ENCODE measurements around the gene MCU. TPM values are rescaled to one million over a fixed set of nuclear protein-coding genes. Genes with fewer than 3 reads are reported as not detected.
"Not testable (repeated sequence)": the region's sequence is repeated elsewhere in the genome, so short reads cannot be mapped to it uniquely, and the experiment has no call there.

MCU gene
- total and polyA plus RNA-seq, 2 experiments from 2014 or later: 31.6 to 41.7 TPM

DNA sequence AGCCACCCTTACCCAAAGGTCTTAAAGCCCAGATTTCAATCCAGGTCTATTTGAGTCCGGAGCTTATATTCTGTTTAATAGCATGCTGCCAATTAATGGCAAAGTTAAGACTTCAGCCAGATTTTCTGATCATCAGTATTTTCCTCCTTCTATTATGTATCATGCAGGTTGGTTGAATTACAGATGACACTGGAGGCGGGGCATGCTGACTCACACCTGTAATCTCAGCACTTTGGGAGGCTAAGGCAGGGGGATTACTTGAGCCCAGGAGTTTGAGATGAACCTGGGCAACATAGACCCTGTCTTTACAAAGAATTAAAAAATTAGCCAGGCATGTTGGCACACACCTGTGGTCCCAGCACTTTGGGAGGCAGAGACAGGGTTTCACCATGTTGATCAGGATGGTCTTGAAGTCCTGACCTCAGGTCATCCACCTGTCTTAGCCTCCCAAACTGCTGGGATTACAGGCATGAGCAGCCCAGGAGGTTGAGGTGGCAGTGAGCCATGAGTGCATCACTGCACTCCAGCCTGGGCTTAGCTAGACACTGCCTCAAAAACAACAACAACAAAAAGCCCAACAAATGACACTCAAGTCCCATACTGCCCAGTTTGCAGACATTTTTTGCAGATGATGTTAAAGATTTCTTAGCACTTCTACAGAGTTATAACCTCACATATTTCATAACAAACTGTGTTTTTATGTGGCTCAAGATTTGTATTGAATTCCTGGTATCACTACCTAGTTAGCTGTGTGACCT lies 62.5 kb downstream of the MCU start:
- Histone ChIP-seq H3K4me3 (no peak overlapping the region), H3K4me1 (ENCODE audit: insufficient read depth) (peaks cover 5% of the 10 kb centered on the region), H3K27ac (no peak overlapping the region), H2AFZ (no peak overlapping the region), H3K36me3 (replicated peaks; ENCODE audit: insufficient read depth, low read depth) (no peaks in the 10 kb centered on the region), H3K9me3 (ENCODE audit: low read depth) (no peaks in the 10 kb centered on the region), H3K27me3 (no peaks in the 10 kb centered on the region), H3K9me2 (replicated peaks; ENCODE audit: insufficient read depth) (no peaks in the 10 kb centered on the region), H3K4me2 (no peak overlapping the region), H3K79me2 (peaks cover 76% of the 10 kb centered on the region), H4K20me1 (ENCODE audit: insufficient read depth, poor library complexity, severe bottlenecking) (no peaks in the 10 kb centered on the region)
- 93% methylated on average over 2 of the region's 2 CpGs for WGBS (ENCODE audit: low lambda C conversion rate, missing lambda C conversion rate)
- no peak for DNase-seq (ENCODE audit: low spot score)
- no peak for TF ChIP-seq EZH2phosphoT487 (IDR thresholded peaks at IDR 0.05; ENCODE audit: low read depth, severe bottlenecking, unreplicated experiment)

GRCh38 chr10:72756674-72757385 lies 64.9 kb downstream of the MCU start:
- Histone ChIP-seq H3K4me3 (no peak overlapping the region), H3K9me2 (replicated peaks; ENCODE audit: insufficient read depth) (no peaks in the 10 kb centered on the region), H3K27ac (no peak overlapping the region), H3K36me3 (replicated peaks; ENCODE audit: insufficient read depth, low read depth) (no peaks in the 10 kb centered on the region), H2AFZ (no peak overlapping the region), H4K20me1 (ENCODE audit: insufficient read depth, poor library complexity, severe bottlenecking) (no peaks in the 10 kb centered on the region), H3K4me2 (no peak overlapping the region), H3K9me3 (ENCODE audit: low read depth) (no peaks in the 10 kb centered on the region), H3K79me2 (peaks cover 70% of the 10 kb centered on the region), H3K27me3 (no peaks in the 10 kb centered on the region), H3K4me1 (ENCODE audit: insufficient read depth) (peaks cover 5% of the 10 kb centered on the region)
- WGBS (ENCODE audit: low lambda C conversion rate, missing lambda C conversion rate): 58% methylated on average over 7 of the region's 7 CpGs
- TF ChIP-seq EZH2 (IDR thresholded peaks at IDR 0.05; ENCODE audit: borderline replicate concordance) (no peak), EZH2phosphoT487 (IDR thresholded peaks at IDR 0.05; ENCODE audit: low read depth, severe bottlenecking, unreplicated experiment) (no peak)
- TF ChIP-seq, protein P1, sequence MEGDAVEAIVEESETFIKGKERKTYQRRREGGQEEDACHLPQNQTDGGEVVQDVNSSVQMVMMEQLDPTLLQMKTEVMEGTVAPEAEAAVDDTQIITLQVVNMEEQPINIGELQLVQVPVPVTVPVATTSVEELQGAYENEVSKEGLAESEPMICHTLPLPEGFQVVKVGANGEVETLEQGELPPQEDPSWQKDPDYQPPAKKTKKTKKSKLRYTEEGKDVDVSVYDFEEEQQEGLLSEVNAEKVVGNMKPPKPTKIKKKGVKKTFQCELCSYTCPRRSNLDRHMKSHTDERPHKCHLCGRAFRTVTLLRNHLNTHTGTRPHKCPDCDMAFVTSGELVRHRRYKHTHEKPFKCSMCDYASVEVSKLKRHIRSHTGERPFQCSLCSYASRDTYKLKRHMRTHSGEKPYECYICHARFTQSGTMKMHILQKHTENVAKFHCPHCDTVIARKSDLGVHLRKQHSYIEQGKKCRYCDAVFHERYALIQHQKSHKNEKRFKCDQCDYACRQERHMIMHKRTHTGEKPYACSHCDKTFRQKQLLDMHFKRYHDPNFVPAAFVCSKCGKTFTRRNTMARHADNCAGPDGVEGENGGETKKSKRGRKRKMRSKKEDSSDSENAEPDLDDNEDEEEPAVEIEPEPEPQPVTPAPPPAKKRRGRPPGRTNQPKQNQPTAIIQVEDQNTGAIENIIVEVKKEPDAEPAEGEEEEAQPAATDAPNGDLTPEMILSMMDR (IDR thresholded peaks at IDR 0.05; ENCODE audit: poor library complexity): no peak
- DNase-seq (ENCODE audit: low spot score): no peak

DNA sequence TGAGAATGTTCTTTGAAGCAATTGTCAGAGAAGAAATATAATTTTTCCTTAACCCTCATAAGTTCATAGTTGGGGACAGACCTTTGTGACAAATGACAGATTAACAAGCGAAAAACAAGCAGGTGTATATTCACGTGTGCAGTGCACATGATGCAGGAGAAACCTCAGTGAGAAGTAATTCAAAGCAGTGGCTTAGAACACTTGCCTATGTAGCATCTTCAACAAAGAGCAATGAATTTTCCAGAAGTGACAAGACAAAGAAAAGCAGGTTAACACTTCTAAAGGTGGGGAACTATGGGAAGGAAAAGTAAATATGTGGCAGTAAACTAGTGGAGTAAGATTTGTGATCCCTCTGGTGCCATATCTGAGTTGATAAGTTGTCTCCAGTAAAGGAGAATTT lies 65.8 kb downstream of the MCU start:
- Histone ChIP-seq H4K20me1 (ENCODE audit: insufficient read depth, poor library complexity, severe bottlenecking) (no peaks in the 10 kb centered on the region), H3K4me1 (ENCODE audit: insufficient read depth) (peaks cover 5% of the 10 kb centered on the region), H3K9me3 (ENCODE audit: low read depth) (no peaks in the 10 kb centered on the region), H3K4me3 (no peak overlapping the region), H3K9me2 (replicated peaks; ENCODE audit: insufficient read depth) (no peaks in the 10 kb centered on the region), H3K36me3 (replicated peaks; ENCODE audit: insufficient read depth, low read depth) (no peaks in the 10 kb centered on the region), H3K27ac (no peak overlapping the region), H3K27me3 (no peaks in the 10 kb centered on the region), H3K79me2 (peaks cover 67% of the 10 kb centered on the region), H2AFZ (no peak overlapping the region), H3K4me2 (no peak overlapping the region)
- no peak for DNase-seq (ENCODE audit: low spot score)
- 92% methylated on average over 2 of the region's 2 CpGs for whole genome bisulfite sequencing (ENCODE audit: low lambda C conversion rate, missing lambda C conversion rate)
- TF ChIP-seq EZH2 (IDR thresholded peaks at IDR 0.05; ENCODE audit: borderline replicate concordance) (no peak), EZH2phosphoT487 (IDR thresholded peaks at IDR 0.05; ENCODE audit: low read depth, severe bottlenecking, unreplicated experiment) (no peak)
- TF ChIP-seq, protein P1 (IDR thresholded peaks at IDR 0.05; ENCODE audit: poor library complexity): no peak

GRCh38 chr10:72758930-72759329 lies 67.0 kb downstream of the MCU start:
- H3K4me2 ChIP-seq: peak overlapping the region; percentile 58
- WGBS (ENCODE audit: low lambda C conversion rate, missing lambda C conversion rate): 43% methylated on average over 10 of the region's 10 CpGs
- not testable (repeated sequence) for H2AFZ ChIP-seq; H3K9me3 ChIP-seq (ENCODE audit: low read depth); H3K4me3 ChIP-seq; H3K27ac ChIP-seq; H3K9me2 ChIP-seq (replicated peaks; ENCODE audit: insufficient read depth); H3K27me3 ChIP-seq; H3K36me3 ChIP-seq (replicated peaks; ENCODE audit: insufficient read depth, low read depth); H3K4me1 ChIP-seq (ENCODE audit: insufficient read depth); H4K20me1 ChIP-seq (ENCODE audit: insufficient read depth, poor library complexity, severe bottlenecking); DNase-seq (ENCODE audit: low spot score)
- H3K79me2 ChIP-seq: peaks cover 67% of the 10 kb centered on the region
